ENCODE results near the gene ACAT1. TPM values are rescaled to one million over a fixed set of nuclear protein-coding genes. Genes with fewer than 3 reads are reported as not detected.

ACAT1 gene
- total RNA-seq, 6 donors from 2014 or later = 61.2 to 114 (median 72.9) TPM

- TF ChIP-seq CTCF (IDR thresholded peaks at IDR 0.05) = no peak
- TF ChIP-seq POLR2AphosphoS5 (IDR thresholded peaks at IDR 0.05) = no peak
- no peak for TF ChIP-seq EP300 (IDR thresholded peaks at IDR 0.05)
- no peak for TF ChIP-seq POLR2A (IDR thresholded peaks at IDR 0.05)
- H3K36me3 ChIP-seq = peaks cover 0 to 74% (median 37%) of the 10 kb centered on the region in 4 donors
- H3K9me3 ChIP-seq = no peaks in the 10 kb centered on the region
- DNase-seq = no peak
- WGBS, 2 donors = 86 to 96% methylated on average over 1 of the region's 1 CpG
- H3K4me1 ChIP-seq = peaks cover 0 to 4% (median 2%) of the 10 kb centered on the region in 4 donors
- no peak overlapping the region for H3K27ac ChIP-seq
- H3K4me3 ChIP-seq = no peak overlapping the region
- H3K27me3 ChIP-seq = no peaks in the 10 kb centered on the region
- no peak for ATAC-seq (ENCODE audit: low FRiP score in 2 of 2)
Measured at GRCh38 chr11:108137212-108137611, 15.8 kb downstream of the ACAT1 start.

GRCh38 chr11:108142304-108142703 is 20.9 kb downstream of the ACAT1 start:
- WGBS, 2 donors = 93 to 95% methylated on average over 7 of the region's 7 CpGs
- ATAC-seq (ENCODE audit: low FRiP score in 2 of 2) = no peak

GRCh38 chr11:108144615-108145014 is 23.2 kb downstream of the ACAT1 start:
- DNase-seq = no peak
- Histone ChIP-seq H3K27ac (no peak overlapping the region), H3K9me3 (no peaks in the 10 kb centered on the region), H3K4me3 (no peak overlapping the region), H3K36me3 (peaks cover 45 to 98% (median 73%) of the 10 kb centered on the region in 4 donors), H3K27me3 (no peaks in the 10 kb centered on the region), H3K4me1 (no peaks in the 10 kb centered on the region)
- WGBS, 2 donors = 93 to 98% methylated on average over 3 of the region's 3 CpGs
- ATAC-seq (ENCODE audit: low FRiP score in 2 of 2) = no peak
- TF ChIP-seq POLR2AphosphoS5 (IDR thresholded peaks at IDR 0.05) = no peak
- TF ChIP-seq EP300 (IDR thresholded peaks at IDR 0.05) = no peak

More at GRCh38 chr11:108142304-108142703, 20.9 kb downstream of the ACAT1 start:
- no peak overlapping the region for H3K4me3 ChIP-seq
- no peak for DNase-seq
- no peaks in the 10 kb centered on the region for H3K27me3 ChIP-seq
- no peaks in the 10 kb centered on the region for H3K4me1 ChIP-seq
- TF ChIP-seq CTCF (IDR thresholded peaks at IDR 0.05) (no peak), POLR2AphosphoS5 (IDR thresholded peaks at IDR 0.05) (no peak), POLR2A (IDR thresholded peaks at IDR 0.05) (no peak), EP300 (IDR thresholded peaks at IDR 0.05) (no peak)
- H3K9me3 ChIP-seq = no peaks in the 10 kb centered on the region
- no peak overlapping the region for H3K27ac ChIP-seq
- H3K36me3 ChIP-seq = peaks cover 36 to 91% (median 68%) of the 10 kb centered on the region in 4 donors

GRCh38 chr11:108147150-108147549 is 25.8 kb downstream of the ACAT1 start:
- Histone ChIP-seq H3K9me3 (no peaks in the 10 kb centered on the region), H3K27me3 (no peaks in the 10 kb centered on the region), H3K4me1 (no peaks in the 10 kb centered on the region), H3K36me3 (peaks cover 50 to 95% (median 74%) of the 10 kb centered on the region in 4 donors), H3K27ac (no peak overlapping the region), H3K4me3 (no peak overlapping the region)
- no peak for DNase-seq
- ATAC-seq (ENCODE audit: low FRiP score in 2 of 2) = no peak
- 83 to 85% methylated on average over 1 of the region's 1 CpG for WGBS, 2 donors
- TF ChIP-seq CTCF (IDR thresholded peaks at IDR 0.05) (no peak), POLR2AphosphoS5 (IDR thresholded peaks at IDR 0.05) (no peak), EP300 (IDR thresholded peaks at IDR 0.05) (no peak), POLR2A (IDR thresholded peaks at IDR 0.05) (no peak)

DNA sequence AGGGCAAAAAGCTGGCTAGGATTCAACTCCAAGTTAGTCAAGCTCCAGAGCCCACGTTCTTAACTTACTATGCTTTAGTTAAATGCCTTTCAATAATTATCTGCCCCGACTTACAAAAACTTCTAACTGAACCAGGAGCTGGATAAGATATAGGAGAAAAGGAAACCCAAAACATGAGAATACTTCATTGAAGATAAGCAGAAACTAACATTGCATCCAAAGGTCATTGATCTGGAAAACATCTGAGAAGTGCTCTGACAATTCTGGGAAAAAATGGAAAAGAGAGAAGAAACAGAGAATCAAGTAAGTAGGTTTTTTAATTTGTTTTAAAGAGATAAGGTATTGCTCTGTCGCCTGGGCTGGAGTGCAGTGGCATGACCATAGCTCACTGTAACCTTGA is 27.2 kb downstream of the ACAT1 start:
- Histone ChIP-seq H3K9me3 (no peaks in the 10 kb centered on the region), H3K4me3 (no peak overlapping the region), H3K27ac (no peak overlapping the region), H3K4me1 (no peaks in the 10 kb centered on the region), H3K27me3 (no peaks in the 10 kb centered on the region), H3K36me3 (peaks cover 39 to 86% (median 62%) of the 10 kb centered on the region in 4 donors)
- TF ChIP-seq POLR2A (IDR thresholded peaks at IDR 0.05) (no peak), EP300 (IDR thresholded peaks at IDR 0.05) (no peak), POLR2AphosphoS5 (IDR thresholded peaks at IDR 0.05) (no peak), CTCF (IDR thresholded peaks at IDR 0.05) (no peak)
- ATAC-seq (ENCODE audit: low FRiP score in 2 of 2) (no peak), DNase-seq (no peak)
- WGBS, 2 donors = 81 to 89% methylated on average over 3 of the region's 3 CpGs

Measured in upper lobe of left lung (tissue), 6 donors.